ENCODE measurements around the gene RGS6. TPM values are rescaled to one million over a fixed set of nuclear protein-coding genes. Genes with fewer than 3 reads are reported as not detected.

The RGS6 gene
- total RNA-seq, 1 donor from 2014 or later, result 23.3 TPM

DNA sequence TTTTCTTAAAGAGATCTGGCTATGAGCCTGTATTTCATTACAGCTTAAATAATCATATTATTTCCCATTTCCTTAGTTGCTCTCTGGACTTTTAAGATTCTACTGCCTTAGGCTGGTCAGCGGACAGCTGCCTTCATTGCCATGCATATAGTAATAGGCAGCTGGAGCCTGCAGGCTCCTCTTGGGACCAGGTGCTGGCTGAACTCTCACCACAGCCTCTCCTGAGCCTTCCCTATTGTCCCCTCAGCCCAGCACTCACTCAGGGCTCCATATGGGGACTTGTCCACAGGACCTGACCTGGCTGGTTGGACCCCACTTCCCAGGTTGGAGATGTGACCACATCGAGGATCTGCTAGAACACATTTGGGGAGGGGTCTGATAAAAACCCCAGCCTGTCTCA lies 556.3 kb downstream of the RGS6 start:
- DNase-seq (ENCODE audit: missing footprints), result no peak
- ATAC-seq, result no peak
- intact Hi-C loops (cut with DNase I), result no loop called here

DNA sequence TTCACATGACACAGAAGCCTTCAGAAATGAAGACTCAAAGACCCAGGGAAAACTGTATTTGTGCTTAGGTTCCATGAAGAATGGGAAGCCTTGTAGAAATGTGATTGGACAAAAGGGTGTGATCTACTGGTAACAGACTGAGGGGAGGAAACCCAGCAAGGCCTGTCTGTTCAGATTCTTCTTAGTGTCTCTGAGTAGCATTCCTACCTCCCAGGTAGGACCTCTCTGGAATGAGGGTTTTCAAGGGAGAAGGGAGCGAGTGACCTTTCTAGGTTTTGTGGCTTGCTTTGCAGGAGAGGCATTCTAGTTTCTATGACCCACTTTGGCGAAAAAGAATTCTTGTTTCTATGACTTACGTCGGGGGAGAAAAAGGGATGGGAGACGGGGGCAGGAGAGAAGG lies 560.0 kb downstream of the RGS6 start:
- ATAC-seq (no peak), DNase-seq (ENCODE audit: missing footprints) (no peak)
- intact Hi-C loops (cut with DNase I), result no loop called here

- intact Hi-C loops (cut with DNase I), result no loop called here
- DNase-seq (ENCODE audit: missing footprints) (no peak), ATAC-seq (peak; percentile 68)
Observed at GRCh38 chr14:72495668-72496067, 563.4 kb downstream of the RGS6 start.

- ATAC-seq (no peak), DNase-seq (ENCODE audit: missing footprints) (no peak)
- intact Hi-C loops (cut with DNase I), result no loop called here
Observed at GRCh38 chr14:72498646-72499045, 566.4 kb downstream of the RGS6 start.

GRCh38 chr14:72499746-72500145 lies 567.5 kb downstream of the RGS6 start:
- DNase-seq (ENCODE audit: missing footprints) (no peak), ATAC-seq (no peak)
- intact Hi-C loops (cut with DNase I), result no loop called here

DNA sequence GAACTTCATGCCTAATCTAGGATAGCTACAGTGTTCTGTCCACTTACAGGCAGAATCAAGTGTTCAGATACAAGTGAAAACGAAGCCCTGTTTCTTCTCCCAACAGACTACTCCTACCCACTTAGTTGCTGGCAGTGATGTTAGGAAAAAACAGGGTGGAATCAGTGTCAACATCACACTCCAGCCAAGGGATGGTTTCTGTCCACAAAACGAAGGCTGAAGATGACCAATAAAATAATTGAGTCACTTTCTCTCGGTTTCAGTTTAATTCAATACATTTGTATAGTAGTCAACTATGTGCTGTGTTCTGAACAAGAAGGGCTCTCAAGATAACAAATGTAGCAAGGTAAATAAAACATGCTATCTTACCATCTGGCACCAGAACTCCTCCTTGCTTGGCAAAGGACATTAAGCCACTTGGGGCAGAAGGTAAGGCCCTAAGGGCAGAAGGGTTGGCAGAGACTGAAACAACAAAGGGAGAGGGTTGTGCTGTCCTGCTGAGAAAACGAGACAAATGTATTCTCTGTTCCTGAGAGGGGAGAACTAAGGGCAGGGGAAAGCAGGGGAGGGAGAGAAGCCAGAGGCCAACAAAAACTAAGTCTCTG lies 568.1 kb downstream of the RGS6 start:
- intact Hi-C loops (cut with DNase I), result no loop called here
- DNase-seq (ENCODE audit: missing footprints) (no peak), ATAC-seq (no peak)

GRCh38 chr14:72501439-72501838 lies 569.2 kb downstream of the RGS6 start:
- DNase-seq (ENCODE audit: missing footprints), result no peak
- no peak for ATAC-seq
- intact Hi-C loops (cut with DNase I), result no loop called here

- ATAC-seq, result no peak
- intact Hi-C loops (cut with DNase I), result no loop called here
Observed at GRCh38 chr14:72503271-72503670, 571.0 kb downstream of the RGS6 start.

GRCh38 chr14:72503696-72504368 lies 571.6 kb downstream of the RGS6 start:
- intact Hi-C loops (cut with DNase I), result no loop called here
- DNase-seq (ENCODE audit: missing footprints) (no peak), ATAC-seq (no peak)

More at GRCh38 chr14:72503271-72503670, 571.0 kb downstream of the RGS6 start:
- no peak for DNase-seq (ENCODE audit: missing footprints)

GRCh38 chr14:72510566-72510965 lies 578.3 kb downstream of the RGS6 start:
- ATAC-seq, result no peak
- intact Hi-C loops (cut with DNase I), result no loop called here
- no peak for DNase-seq (ENCODE audit: missing footprints)

- intact Hi-C loops (cut with DNase I), result no loop called here
- no peak for DNase-seq (ENCODE audit: missing footprints)
- no peak for ATAC-seq
Observed at GRCh38 chr14:72512281-72512680, 580.1 kb downstream of the RGS6 start.

DNA sequence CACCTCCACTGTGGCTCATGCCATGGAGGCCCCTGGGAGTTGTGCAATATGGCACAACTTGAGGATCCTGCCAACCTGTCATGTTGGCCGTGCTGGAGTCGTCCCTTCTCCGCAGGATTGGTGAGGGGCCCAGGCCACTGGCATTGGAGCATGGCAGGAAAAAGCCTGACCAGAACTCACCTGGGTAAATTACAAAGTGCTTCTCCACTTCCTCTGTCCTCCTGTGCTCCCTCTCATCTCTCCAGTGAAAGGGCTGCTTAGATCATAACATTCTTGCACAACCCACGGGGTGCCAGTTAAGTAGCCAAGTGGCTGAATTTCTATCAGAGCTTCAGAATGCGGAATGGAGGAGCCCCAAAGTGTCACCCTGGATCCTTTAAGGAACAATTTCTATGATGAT lies 580.7 kb downstream of the RGS6 start:
- no peak for DNase-seq (ENCODE audit: missing footprints)
- intact Hi-C loops (cut with DNase I), result no loop called here
- no peak for ATAC-seq

DNA sequence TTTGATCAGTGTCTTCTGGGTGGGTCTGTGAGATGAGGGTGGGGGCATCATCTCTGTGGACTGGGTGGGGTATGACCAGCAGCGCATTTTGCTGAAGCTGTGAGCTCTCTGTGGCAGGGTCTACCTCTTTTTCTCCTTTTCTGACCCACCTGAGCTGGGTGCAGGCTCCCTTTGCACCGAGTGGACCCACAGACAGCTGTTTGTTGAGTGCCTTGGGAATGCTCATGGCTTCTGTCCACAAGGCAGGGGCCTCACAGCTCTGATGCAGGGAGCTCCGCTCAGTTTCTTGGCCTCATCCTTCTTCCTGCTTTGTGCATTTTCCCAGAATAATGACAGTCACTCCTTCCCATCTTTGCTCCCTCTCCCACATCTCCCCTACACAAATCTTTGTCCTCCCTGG lies 581.1 kb downstream of the RGS6 start:
- DNase-seq (ENCODE audit: missing footprints), result no peak
- intact Hi-C loops (cut with DNase I), result no loop called here
- no peak for ATAC-seq

- ATAC-seq (no peak), DNase-seq (ENCODE audit: missing footprints) (no peak)
- intact Hi-C loops (cut with DNase I), result no loop called here
Observed at GRCh38 chr14:72513965-72514659, 581.9 kb downstream of the RGS6 start.

GRCh38 chr14:72514660-72515025 lies 582.4 kb downstream of the RGS6 start:
- intact Hi-C loops (cut with DNase I), result no loop called here
- no peak for ATAC-seq

GRCh38 chr14:72515779-72516770 lies 583.8 kb downstream of the RGS6 start:
- ATAC-seq (no peak), DNase-seq (ENCODE audit: missing footprints) (no peak)
- intact Hi-C loops (cut with DNase I), result loop anchor here (2.0 kb wide), 1 partner anchor 433 kb away; no protein-coding TSS in a partner anchor

More at GRCh38 chr14:72514660-72515025, 582.4 kb downstream of the RGS6 start:
- DNase-seq (ENCODE audit: missing footprints), result no peak

- intact Hi-C loops (cut with DNase I), result loop anchor here (1.0 to 2.0 kb wide), 2 partner anchors 388 to 432 kb away; no protein-coding TSS in a partner anchor
- no peak for DNase-seq (ENCODE audit: missing footprints)
- peak; percentile 67 for ATAC-seq
Observed at GRCh38 chr14:72516936-72517700, 584.9 kb downstream of the RGS6 start.

- ATAC-seq, result no peak
- intact Hi-C loops (cut with DNase I), result loop anchor here (1.0 to 2.0 kb wide), 2 partner anchors 388 to 431 kb away; no protein-coding TSS in a partner anchor
- no peak for DNase-seq (ENCODE audit: missing footprints)
Observed at GRCh38 chr14:72517736-72518135, 585.5 kb downstream of the RGS6 start.
